H1 (cell line): ENCODE measurements around the gene PTAR1. TPM values are rescaled to one million over a fixed set of nuclear protein-coding genes. Genes with fewer than 3 reads are reported as not detected.

Experiments used
- CTCF ChIA-PET: fragments of 300-600 bp; sonication (Branson Sonifier 250); formaldehyde crosslinking; loops from one replicate; lab custom pipeline; 2021; ENCODE audit not compliant: partially characterized antibody; lab: Charles Lee
- POLR2A ChIA-PET: fragments of 300-600 bp; sonication (Branson Sonifier 250); formaldehyde crosslinking; loops from one replicate; lab custom pipeline; 2021; ENCODE audit warnings: inconsistent platforms; ENCODE audit not compliant: partially characterized antibody; lab: Charles Lee
- DNase-seq, 2 experiments: peaks; one replicate each; pipeline versions ENCODE4 v3.0.0 to v3.0.0-alpha.2; 2010 to 2022; ENCODE audit warnings: low spot score in 2 of 2, low read depth in 1 of 2, mixed read lengths in 1 of 2
- FAIRE-seq: peaks from 2 replicates; lab custom pipeline; 2011; peaks lifted over from hg19 to GRCh38; lab: Jason Lieb, UNC
- H2AFZ ChIP-seq: 2 replicates; pipeline ENCODE4 v1.8.1; 2012; ENCODE audit warnings: low read length, inconsistent platforms
- H2AK5ac ChIP-seq: 2 replicates; pipeline ENCODE4 v1.6.1; 2013; ENCODE audit warnings: low read depth, low read length
- H2BK120ac ChIP-seq: replicated peaks from 2 replicates; pipeline ENCODE3; 2013; ENCODE audit warnings: low read depth, low read length, inconsistent platforms
- H2BK12ac ChIP-seq: 2 replicates; pipeline ENCODE4 v1.6.1; 2013; ENCODE audit warnings: low read depth, low read length
- H2BK15ac ChIP-seq: 2 replicates; pipeline ENCODE4 v1.6.1; 2013; ENCODE audit warnings: low read length
- H2BK20ac ChIP-seq: 2 replicates; pipeline ENCODE4 v1.6.1; 2013; ENCODE audit warnings: low read length
- H2BK5ac ChIP-seq: 2 replicates; pipeline ENCODE4 v1.6.1; 2013; ENCODE audit warnings: low read depth, low read length
- H3K14ac ChIP-seq: 2 replicates; pipeline ENCODE4 v1.6.1; 2013; ENCODE audit warnings: inconsistent platforms; ENCODE audit not compliant: insufficient read length
- H3K18ac ChIP-seq: 2 replicates; pipeline ENCODE4 v1.6.1; 2013; ENCODE audit warnings: low read length; ENCODE audit errors: extremely low read depth
- H3K23ac ChIP-seq: 2 replicates; pipeline ENCODE4 v1.6.1; 2013; ENCODE audit warnings: inconsistent platforms; ENCODE audit not compliant: insufficient read length
- H3K23me2 ChIP-seq: 2 replicates; pipeline ENCODE4 v1.6.1; 2013; ENCODE audit warnings: low read depth, low read length
- H3K27ac ChIP-seq: 2 replicates; pipeline ENCODE4 v1.6.1; 2011; ENCODE audit warnings: low read depth, low read length, inconsistent platforms
- H3K27me3 ChIP-seq, 4 experiments: replicated peaks in 1 of 4; 1 replicate in 1 of 4; 2 replicates in 3 of 4; pipeline versions ENCODE4 v1.6.1 to v1.8.1; 2011 to 2013; ENCODE audit warnings: low read length in 3 of 4, mild to moderate bottlenecking in 3 of 4, inconsistent platforms in 2 of 4, mixed read lengths in 2 of 4, moderate library complexity in 1 of 4; ENCODE audit not compliant: control insufficient read depth in 3 of 4, insufficient read depth in 3 of 4; ENCODE audit errors: extremely low read depth in 1 of 4
- H3K36me3 ChIP-seq, 4 experiments: 2 replicates each; pipeline versions ENCODE4 v1.6.1 to v1.8.1; 2011 to 2013; ENCODE audit warnings: mild to moderate bottlenecking in 4 of 4, low read length in 3 of 4, moderate library complexity in 2 of 4, control low read depth in 1 of 4, inconsistent platforms in 1 of 4; ENCODE audit not compliant: insufficient read depth in 4 of 4, control insufficient read depth in 2 of 4
- H3K4ac ChIP-seq: replicated peaks from 2 replicates; pipeline ENCODE3; 2013; ENCODE audit warnings: low read length, low read depth, mixed read lengths, inconsistent platforms; ENCODE audit not compliant: insufficient read length
- H3K4me1 ChIP-seq, 4 experiments: replicated peaks in 1 of 4; 1 replicate in 1 of 4; 2 replicates in 3 of 4; pipeline versions ENCODE4 v1.6.1 to v1.8.1; 2011 to 2013; ENCODE audit warnings: low read length in 3 of 4, inconsistent platforms in 2 of 4, mixed read lengths in 1 of 4; ENCODE audit not compliant: insufficient read depth in 4 of 4, control insufficient read depth in 3 of 4
- H3K4me2 ChIP-seq, 2 experiments: 2 replicates each; pipeline versions ENCODE4 v1.6.1 to v1.8.1; 2011 to 2013; ENCODE audit warnings: low read depth in 2 of 2, low read length in 2 of 2, control low read depth in 1 of 2, inconsistent platforms in 1 of 2, mild to moderate bottlenecking in 1 of 2; ENCODE audit not compliant: insufficient read depth in 1 of 2
- H3K4me3 ChIP-seq, 4 experiments: fragments of 200-600, 300-600 bp in 1 of 4; sonication (generic), shearing (Covaris generic), sonication (Bioruptor Twin) in 1 of 4; 2 replicates each; pipeline versions ENCODE4 v1.5.1 to v1.8.1; 2011 to 2016; ENCODE audit warnings: low read length in 4 of 4, low read depth in 3 of 4, control low read depth in 2 of 4, inconsistent platforms in 2 of 4, mild to moderate bottlenecking in 2 of 4, mixed read lengths in 1 of 4, moderate library complexity in 1 of 4; ENCODE audit not compliant: insufficient read depth in 2 of 4; ENCODE audit errors: extremely low read depth in 1 of 4
- H3K56ac ChIP-seq: replicated peaks from 2 replicates; pipeline ENCODE3; 2013; ENCODE audit warnings: low read depth, mild to moderate bottlenecking, mixed read lengths, low read length, inconsistent platforms; ENCODE audit not compliant: insufficient read length
- H3K79me1 ChIP-seq: 2 replicates; pipeline ENCODE4 v1.6.1; 2013; ENCODE audit warnings: low read depth, low read length, control low read depth
- H3K79me2 ChIP-seq, 2 experiments: 2 replicates each; pipeline versions ENCODE4 v1.6.1 to v1.8.1; 2012 to 2013; ENCODE audit warnings: low read length in 2 of 2, mild to moderate bottlenecking in 2 of 2, inconsistent platforms in 1 of 2; ENCODE audit not compliant: insufficient read depth in 2 of 2, control insufficient read depth in 1 of 2
- H3K9ac ChIP-seq, 4 experiments: replicated peaks in 1 of 4; 1 replicate in 1 of 4; 2 replicates in 3 of 4; pipeline versions ENCODE4 v1.6.1 to v1.8.1; 2011 to 2013; ENCODE audit warnings: low read depth in 3 of 4, low read length in 3 of 4, control low read depth in 2 of 4, mild to moderate bottlenecking in 2 of 4, moderate library complexity in 2 of 4, inconsistent platforms in 1 of 4; ENCODE audit errors: extremely low read depth in 1 of 4
- H3K9me3 ChIP-seq, 2 experiments: 2 replicates each; pipeline versions ENCODE4 v1.6.1 to v1.8.1; 2012 to 2013; ENCODE audit warnings: mild to moderate bottlenecking in 2 of 2, moderate library complexity in 2 of 2, control low read depth in 1 of 2, inconsistent platforms in 1 of 2, low read depth in 1 of 2, low read length in 1 of 2, mixed read lengths in 1 of 2; ENCODE audit not compliant: insufficient read depth in 2 of 2
- H4K20me1 ChIP-seq, 2 experiments: replicated peaks in 1 of 2; 2 replicates each; pipeline versions ENCODE3 to v1.8.1; 2011 to 2013; ENCODE audit warnings: inconsistent platforms in 2 of 2, low read length in 2 of 2, mild to moderate bottlenecking in 1 of 2; ENCODE audit not compliant: insufficient read depth in 2 of 2, control insufficient read depth in 1 of 2
- H4K5ac ChIP-seq: 2 replicates; pipeline ENCODE4 v1.6.1; 2013; ENCODE audit warnings: low read length, low read depth, mixed read lengths, inconsistent platforms; ENCODE audit not compliant: insufficient read length
- H4K8ac ChIP-seq: 2 replicates; pipeline ENCODE4 v1.8.0; 2013; ENCODE audit warnings: mild to moderate bottlenecking, moderate library complexity, low read length, inconsistent platforms; ENCODE audit not compliant: insufficient read depth; ENCODE audit errors: extremely low read depth
- H4K91ac ChIP-seq: replicated peaks from 2 replicates; pipeline ENCODE3; 2013; ENCODE audit warnings: low read length, mixed read lengths, inconsistent platforms; ENCODE audit not compliant: insufficient read length
- CHD2 ChIP-seq: IDR thresholded peaks from 2 replicates; pipeline ENCODE4 v1.6.1; 2012; ENCODE audit warnings: low read length, improper control_type of control experiment
- KDM5A ChIP-seq: fragments of 200-600 bp; IDR thresholded peaks from 2 replicates; pipeline ENCODE4 v1.7.1; 2012; ENCODE audit warnings: mild to moderate bottlenecking, low read length, inconsistent platforms, mixed read lengths
- POLR2A ChIP-seq, 2 experiments: IDR thresholded peaks; 1 replicate in 1 of 2; 2 replicates in 1 of 2; pipeline ENCODE4 v1.6.1; 2011; ENCODE audit warnings: low read depth in 2 of 2, low read length in 2 of 2, mild to moderate bottlenecking in 2 of 2; ENCODE audit errors: control extremely low read depth in 1 of 2
- POLR2AphosphoS5 ChIP-seq: IDR thresholded peaks from 2 replicates; pipeline ENCODE4 v1.6.1; 2011; ENCODE audit warnings: low read depth, low read length
- POU5F1 ChIP-seq: IDR thresholded peaks from 2 replicates; pipeline ENCODE4 v1.6.1; 2011; ENCODE audit warnings: low read depth, mild to moderate bottlenecking, low read length, moderate library complexity
- RNF2 ChIP-seq: fragments of 200-900, 300-1000 bp; sonication (generic); IDR thresholded peaks from 2 replicates; pipeline ENCODE4 v1.7.1; 2016; ENCODE audit warnings: borderline replicate concordance, low read depth, mild to moderate bottlenecking, antibody characterized with exemption, low read length; ENCODE audit not compliant: poor library complexity, severe bottlenecking; ENCODE audit errors: missing control alignments
- SAP30 ChIP-seq: fragments of 300-600 bp; sonication (generic); IDR thresholded peaks from 2 replicates; pipeline ENCODE4 v1.7.1; 2012; ENCODE audit warnings: low read length, moderate library complexity, mild to moderate bottlenecking, inconsistent platforms; ENCODE audit not compliant: insufficient read depth, insufficient replicate concordance
- SIN3A ChIP-seq, 2 experiments: IDR thresholded peaks in 1 of 2; conservative IDR thresholded peaks in 1 of 2; 2 replicates each; pipeline ENCODE4 v1.6.1; 2011 to 2012; ENCODE audit warnings: low read length in 2 of 2, improper control_type of control experiment in 1 of 2, low read depth in 1 of 2, mild to moderate bottlenecking in 1 of 2
- SP4 ChIP-seq: IDR thresholded peaks from 2 replicates; pipeline ENCODE4 v1.6.1; 2012; ENCODE audit warnings: low read length, inconsistent platforms
- YY1 ChIP-seq: IDR thresholded peaks from 2 replicates; pipeline ENCODE4 v1.6.1; 2011; ENCODE audit warnings: low read depth, mild to moderate bottlenecking, low read length
- WGBS, 2 experiments: shearing (Covaris generic) in 1 of 2; methylation state at CpG; one replicate each; pipeline versions ENCODE4 v1.1.6 to v1.1.7; 2013 to 2015; ENCODE audit warnings: low lambda C conversion rate in 2 of 2, mixed read lengths in 2 of 2, inconsistent platforms in 1 of 2, low coverage in 1 of 2, missing lambda C conversion rate in 1 of 2; ENCODE audit not compliant: insufficient replicate concordance in 2 of 2, insufficient coverage in 1 of 2, insufficient read length in 1 of 2; ENCODE audit errors: extremely low coverage in 1 of 2, missing lambda C conversion rate in 1 of 2; 5-methylcytosine and 5-hydroxymethylcytosine counted together
- polyA plus RNA-seq, 7 experiments: library from polyadenylated mRNA; depleted of rRNA in 3 of 7; stranded (reverse) in 5 of 7; unstranded in 2 of 7; fragments of >200 nt in 5 of 7; fragments of 200-250 nt in 2 of 7; gene quantifications; 1 replicate in 5 of 7; 2 replicates in 1 of 7; 4 replicates in 1 of 7; pipeline versions ENCODE4 v1.2.1 to v1.2.3, GENCODE V29; 2011 to 2013; ENCODE audit warnings: missing spikeins in 2 of 7, mixed read lengths in 2 of 7
- total RNA-seq: library from RNA; stranded (reverse); fragmentation: NEBNext Ultra II Directional; extraction: Animal tissue kit (Norgen Biotek cat#: 25700); gene quantifications from 2 replicates; pipeline ENCODE4 v1.2.1, GENCODE V29; 2021
- TF ChIP-seq, protein P1 (sequence below): IDR thresholded peaks from 2 replicates; pipeline ENCODE4 v1.6.1; 2011; ENCODE audit warnings: low read depth, mild to moderate bottlenecking, low read length; ENCODE audit not compliant: insufficient read depth
- TF ChIP-seq, protein P2 (sequence below): IDR thresholded peaks from 2 replicates; pipeline ENCODE4 v1.6.1; 2012; ENCODE audit warnings: low read length, inconsistent platforms

Gene PTAR1
- total and polyA plus RNA-seq, 2 of the 8 experiments (the other 6 are each of a cell fraction or from before 2014, with no cell fraction given), result 19.5 to 84.9 TPM

DNA sequence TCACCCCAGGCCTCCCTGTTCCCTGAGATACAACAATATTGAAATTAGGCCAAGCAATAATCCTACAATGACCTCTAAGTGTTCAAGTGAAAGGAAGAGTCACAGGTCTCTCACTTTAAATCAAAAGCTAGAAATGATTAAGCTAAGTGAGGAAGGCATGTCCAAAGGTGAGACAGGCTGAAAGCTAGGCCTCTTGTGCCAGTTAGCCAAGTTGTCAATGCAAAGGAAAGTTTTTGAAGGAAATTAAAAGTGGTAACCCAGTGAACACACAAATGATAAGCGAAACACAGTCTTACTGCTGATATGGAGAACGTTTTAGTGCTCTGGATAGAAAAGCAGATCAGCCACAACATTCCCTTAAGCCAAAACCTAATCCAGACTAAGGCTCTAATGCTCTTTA is 39.8 kb downstream of the PTAR1 start:
- 81% methylated on average over 2 of the region's 2 CpGs; no CpG with 5 or more reads in 1 of the 2 experiments for WGBS, 2 experiments
- DNase-seq (no peak), FAIRE-seq (no peak)
- H3K9ac ChIP-seq, result no peak overlapping the region
- no peak overlapping the region for H3K4me3 ChIP-seq
- H3K4me1 ChIP-seq, result no peaks in the 10 kb centered on the region
- no peaks in the 10 kb centered on the region for H3K79me1 ChIP-seq
- H2BK15ac ChIP-seq, result no peak overlapping the region
- ChIA-PET CTCF (interaction anchor here (0.8 to 1.1 kb wide), 3 partner anchors 10 to 298 kb away, joined by 3 to 4 read pairs (median 3); no protein-coding TSS in a partner anchor), POLR2A (interaction anchor here (1.3 kb wide), 1 partner anchor 26 kb away, joined by 3 read pairs; no protein-coding TSS in a partner anchor)
- no peak overlapping the region for H2BK5ac ChIP-seq
- no peak overlapping the region for H4K91ac ChIP-seq
- H3K56ac ChIP-seq, result no peak overlapping the region
- no peak overlapping the region for H4K8ac ChIP-seq
- no peak overlapping the region for H2BK12ac ChIP-seq
- no peak overlapping the region for H2AK5ac ChIP-seq
- H4K5ac ChIP-seq, result no peak overlapping the region
- H3K23me2 ChIP-seq, result no peaks in the 10 kb centered on the region
- H3K14ac ChIP-seq, result no peak overlapping the region
- H2AFZ ChIP-seq, result no peak overlapping the region
- H2BK20ac ChIP-seq, result no peak overlapping the region
- no peak overlapping the region for H3K27ac ChIP-seq
- H2BK120ac ChIP-seq, result no peak overlapping the region
- no peaks in the 10 kb centered on the region for H3K9me3 ChIP-seq
- no peaks in the 10 kb centered on the region for H3K27me3 ChIP-seq
- peaks cover 8 to 86% (median 34%) of the 10 kb centered on the region in 4 experiments for H3K36me3 ChIP-seq
- H4K20me1 ChIP-seq, result no peaks in the 10 kb centered on the region
- no peak overlapping the region for H3K4ac ChIP-seq
- H3K23ac ChIP-seq, result no peak overlapping the region
- H3K18ac ChIP-seq, result no peak overlapping the region
- H3K79me2 ChIP-seq, result no peaks in the 10 kb centered on the region
- no peak overlapping the region for H3K4me2 ChIP-seq
- TF ChIP-seq SP4, result no peak
- TF ChIP-seq POLR2A (IDR thresholded peaks at IDR 0.05; ENCODE audit: control extremely low read depth in 1 of 2, low read depth in 2 of 2, low read length in 2 of 2), result no peak
- TF ChIP-seq, protein P1, sequence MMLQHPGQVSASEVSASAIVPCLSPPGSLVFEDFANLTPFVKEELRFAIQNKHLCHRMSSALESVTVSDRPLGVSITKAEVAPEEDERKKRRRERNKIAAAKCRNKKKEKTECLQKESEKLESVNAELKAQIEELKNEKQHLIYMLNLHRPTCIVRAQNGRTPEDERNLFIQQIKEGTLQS, result no peak
- TF ChIP-seq CHD2, result no peak
- TF ChIP-seq RNF2, result no peak
- no peak for TF ChIP-seq SIN3A (conservative IDR thresholded peaks at IDR 0.05 in 1 of 2, IDR thresholded peaks at IDR 0.05 in 1 of 2; ENCODE audit: low read depth in 1 of 2, low read length in 2 of 2)
- no peak for TF ChIP-seq POLR2AphosphoS5
- no peak for TF ChIP-seq YY1
- no peak for TF ChIP-seq POU5F1
- no peak for TF ChIP-seq SAP30
- TF ChIP-seq, protein P2, sequence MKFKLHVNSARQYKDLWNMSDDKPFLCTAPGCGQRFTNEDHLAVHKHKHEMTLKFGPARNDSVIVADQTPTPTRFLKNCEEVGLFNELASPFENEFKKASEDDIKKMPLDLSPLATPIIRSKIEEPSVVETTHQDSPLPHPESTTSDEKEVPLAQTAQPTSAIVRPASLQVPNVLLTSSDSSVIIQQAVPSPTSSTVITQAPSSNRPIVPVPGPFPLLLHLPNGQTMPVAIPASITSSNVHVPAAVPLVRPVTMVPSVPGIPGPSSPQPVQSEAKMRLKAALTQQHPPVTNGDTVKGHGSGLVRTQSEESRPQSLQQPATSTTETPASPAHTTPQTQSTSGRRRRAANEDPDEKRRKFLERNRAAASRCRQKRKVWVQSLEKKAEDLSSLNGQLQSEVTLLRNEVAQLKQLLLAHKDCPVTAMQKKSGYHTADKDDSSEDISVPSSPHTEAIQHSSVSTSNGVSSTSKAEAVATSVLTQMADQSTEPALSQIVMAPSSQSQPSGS, result no peak
- TF ChIP-seq KDM5A, result no peak
